Right atrium auricular region (tissue), 2 donors: ENCODE data around the gene GNAZ. TPM values are rescaled to one million over a fixed set of nuclear protein-coding genes. Genes with fewer than 3 reads are reported as not detected.

Experiments used
- DNase-seq: peaks from one replicate; pipeline ENCODE4 v3.0.0-alpha.2; 2019; ENCODE audit warnings: low spot score
- H3K27ac ChIP-seq, 2 donors: fragments of 200-600 bp; sonication (generic); 1 replicate in 1 of 2; 2 replicates in 1 of 2; pipeline ENCODE4 v1.5.1; 2016 to 2019
- H3K27me3 ChIP-seq, 2 donors: fragments of 200-600 bp; sonication (generic); one replicate each; pipeline versions ENCODE4 v1.5.1 to v1.6.0; 2017 to 2019
- H3K36me3 ChIP-seq: fragments of 200-600 bp; sonication (generic); one replicate; pipeline ENCODE4 v1.5.1; 2016
- H3K4me1 ChIP-seq, 2 donors: fragments of 200-600 bp; sonication (generic); one replicate each; pipeline versions ENCODE4 v1.5.1 to v1.6.0; 2017 to 2019
- H3K4me3 ChIP-seq, 2 donors: fragments of 200-600 bp; sonication (generic); 1 replicate in 1 of 2; 2 replicates in 1 of 2; pipeline ENCODE4 v1.5.1; 2017 to 2019; ENCODE audit warnings: mild to moderate bottlenecking in 1 of 2, moderate library complexity in 1 of 2
- H3K9me3 ChIP-seq, 2 donors: fragments of 200-600 bp; sonication (generic); one replicate each; pipeline ENCODE4 v1.5.1; 2019
- total RNA-seq, 2 donors: library from RNA; depleted of rRNA; stranded (reverse); fragments of >200 nt; gene quantifications; one replicate each; pipeline ENCODE4 v1.1.0, GENCODE V29; 2016
- TF ChIP-seq, protein P1 (sequence below), 2 donors: fragments of 200-600 bp; sonication (generic); IDR thresholded peaks; one replicate each; pipeline ENCODE4 v1.5.1; 2019; ENCODE audit warnings: antibody characterized with exemption in 2 of 2

The GNAZ gene
- total RNA-seq, 2 donors from 2014 or later = 1.9 to 3.2 TPM

DNA sequence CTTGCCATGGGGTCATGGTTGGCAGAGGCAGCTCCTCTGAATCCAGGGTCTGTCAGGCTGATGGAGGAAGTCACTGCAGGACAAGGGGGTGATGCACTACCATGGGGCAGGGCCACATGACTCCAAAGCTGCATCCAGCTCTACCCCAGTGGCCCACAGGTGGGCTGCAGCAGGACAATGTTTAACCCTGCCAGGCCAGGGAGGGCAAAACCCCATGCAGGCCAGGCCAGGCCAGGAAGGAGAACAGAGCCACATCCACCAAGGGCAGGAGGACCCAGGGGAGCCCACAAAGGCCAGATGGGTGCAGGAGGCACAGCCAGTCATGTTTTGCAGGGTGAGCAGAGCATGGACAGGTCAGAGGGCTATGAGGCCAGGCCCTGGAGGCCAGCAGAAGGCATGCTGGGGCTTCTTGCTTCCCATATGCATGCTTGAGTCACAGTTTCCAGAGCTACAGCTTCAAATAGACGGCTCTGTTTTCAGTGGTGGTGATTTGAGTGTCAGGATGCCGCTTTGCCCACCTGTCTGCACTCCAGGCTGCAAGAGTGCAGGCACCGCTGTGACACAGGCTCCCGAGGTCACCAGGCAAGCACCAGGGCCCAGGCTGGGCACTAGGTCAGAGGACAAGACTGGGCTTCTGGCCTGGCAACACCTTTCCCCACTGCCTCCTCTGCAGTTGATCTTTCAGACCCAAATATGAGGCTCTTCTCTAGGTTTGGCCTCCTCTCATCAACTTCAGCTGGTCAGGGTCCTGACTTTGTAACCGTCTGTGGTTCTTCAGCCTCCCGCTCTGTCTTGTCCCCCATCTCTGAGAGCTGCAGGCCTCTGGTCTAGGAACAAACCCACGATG, 48.6 kb downstream of the GNAZ start:
- TF ChIP-seq, protein P1, sequence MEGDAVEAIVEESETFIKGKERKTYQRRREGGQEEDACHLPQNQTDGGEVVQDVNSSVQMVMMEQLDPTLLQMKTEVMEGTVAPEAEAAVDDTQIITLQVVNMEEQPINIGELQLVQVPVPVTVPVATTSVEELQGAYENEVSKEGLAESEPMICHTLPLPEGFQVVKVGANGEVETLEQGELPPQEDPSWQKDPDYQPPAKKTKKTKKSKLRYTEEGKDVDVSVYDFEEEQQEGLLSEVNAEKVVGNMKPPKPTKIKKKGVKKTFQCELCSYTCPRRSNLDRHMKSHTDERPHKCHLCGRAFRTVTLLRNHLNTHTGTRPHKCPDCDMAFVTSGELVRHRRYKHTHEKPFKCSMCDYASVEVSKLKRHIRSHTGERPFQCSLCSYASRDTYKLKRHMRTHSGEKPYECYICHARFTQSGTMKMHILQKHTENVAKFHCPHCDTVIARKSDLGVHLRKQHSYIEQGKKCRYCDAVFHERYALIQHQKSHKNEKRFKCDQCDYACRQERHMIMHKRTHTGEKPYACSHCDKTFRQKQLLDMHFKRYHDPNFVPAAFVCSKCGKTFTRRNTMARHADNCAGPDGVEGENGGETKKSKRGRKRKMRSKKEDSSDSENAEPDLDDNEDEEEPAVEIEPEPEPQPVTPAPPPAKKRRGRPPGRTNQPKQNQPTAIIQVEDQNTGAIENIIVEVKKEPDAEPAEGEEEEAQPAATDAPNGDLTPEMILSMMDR (IDR thresholded peaks at IDR 0.05) = no peak
- Histone ChIP-seq H3K9me3 (no peaks in the 10 kb centered on the region), H3K27me3 (no peaks in the 10 kb centered on the region), H3K27ac (no peak overlapping the region), H3K36me3 (no peaks in the 10 kb centered on the region), H3K4me1 (no peaks in the 10 kb centered on the region), H3K4me3 (no peak overlapping the region)
- no peak for DNase-seq

- H3K9me3 ChIP-seq = no peaks in the 10 kb centered on the region
- H3K36me3 ChIP-seq = no peaks in the 10 kb centered on the region
- H3K27ac ChIP-seq = no peak overlapping the region
- H3K27me3 ChIP-seq = no peaks in the 10 kb centered on the region
- TF ChIP-seq, protein P1 (IDR thresholded peaks at IDR 0.05) = no peak
- no peak overlapping the region for H3K4me3 ChIP-seq
- no peaks in the 10 kb centered on the region for H3K4me1 ChIP-seq
- DNase-seq = no peak
These were observed 49.4 kb downstream of the GNAZ start for GRCh38 chr22:23119494-23120414.

DNA sequence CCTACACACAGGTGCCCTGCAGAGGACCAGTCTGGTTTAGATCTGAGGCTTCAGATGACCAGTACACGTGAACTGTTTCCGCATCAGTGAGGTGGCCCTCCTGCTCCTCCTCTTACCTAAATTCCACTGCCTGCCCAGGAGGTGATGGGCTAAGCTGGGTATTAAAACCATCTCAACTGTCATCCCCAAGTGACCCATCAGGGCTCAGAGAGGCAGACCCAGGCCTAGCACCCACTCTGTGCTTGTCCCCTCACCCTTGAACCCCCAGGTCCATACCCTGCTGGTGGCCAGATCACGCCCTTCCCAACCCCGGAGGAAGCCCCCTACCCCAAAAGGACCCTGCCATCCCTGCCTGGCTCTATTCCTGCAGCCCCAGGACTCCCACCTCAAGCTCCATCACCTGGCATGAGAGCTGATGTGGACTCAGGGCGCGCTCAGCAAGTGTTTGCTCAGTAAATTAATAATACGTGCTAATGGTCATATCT, 50.1 kb downstream of the GNAZ start:
- Histone ChIP-seq H3K4me1 (no peaks in the 10 kb centered on the region), H3K36me3 (no peaks in the 10 kb centered on the region), H3K9me3 (no peaks in the 10 kb centered on the region), H3K27me3 (no peaks in the 10 kb centered on the region), H3K27ac (no peak overlapping the region), H3K4me3 (no peak overlapping the region)
- TF ChIP-seq, protein P1 (IDR thresholded peaks at IDR 0.05) = no peak
- no peak for DNase-seq

DNA sequence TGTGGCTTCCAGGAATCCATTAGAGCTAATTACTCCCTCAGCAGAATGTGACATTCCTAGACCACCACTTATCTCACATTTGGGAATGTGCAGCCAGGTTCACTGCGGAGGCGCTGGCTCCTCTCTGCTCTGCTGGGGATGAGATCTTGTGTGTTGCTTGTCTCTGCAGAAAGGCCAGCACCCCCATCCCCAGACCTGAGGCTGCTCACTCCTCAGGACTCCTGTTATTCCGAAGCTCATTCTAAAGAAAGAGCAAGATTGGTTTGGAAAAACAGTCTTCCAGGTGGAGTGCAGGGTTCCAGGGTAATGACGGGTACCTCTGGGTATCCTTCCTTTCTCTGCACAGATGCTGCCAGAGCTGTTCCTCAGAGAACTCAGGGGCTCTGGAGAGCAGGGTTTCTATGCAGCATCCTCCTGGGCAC, 50.7 kb downstream of the GNAZ start:
- TF ChIP-seq, protein P1 (IDR thresholded peaks at IDR 0.05) = no peak
- Histone ChIP-seq H3K4me3 (no peak overlapping the region), H3K36me3 (no peaks in the 10 kb centered on the region), H3K9me3 (no peaks in the 10 kb centered on the region), H3K27ac (no peak overlapping the region), H3K27me3 (no peaks in the 10 kb centered on the region), H3K4me1 (no peaks in the 10 kb centered on the region)
- DNase-seq = no peak

DNA sequence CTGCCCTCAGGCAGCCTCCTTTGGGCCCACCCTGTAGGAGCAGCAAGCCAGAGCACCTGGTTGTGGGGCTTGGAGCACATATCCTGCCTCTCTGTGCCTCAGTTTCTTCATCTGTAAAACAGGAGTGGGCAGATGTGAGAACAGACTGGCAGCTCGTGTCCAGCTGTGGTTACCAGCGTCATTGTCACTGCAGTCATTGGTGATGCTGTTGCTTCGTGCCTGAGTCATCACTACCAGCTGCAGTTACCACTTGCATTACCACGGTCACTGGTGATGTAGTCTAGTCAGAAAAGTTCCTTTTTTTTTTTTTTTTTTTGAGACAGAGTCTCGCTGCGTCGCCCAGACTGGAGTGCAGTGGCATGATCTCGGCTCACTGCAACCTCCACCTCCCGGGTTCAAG, 51.1 kb downstream of the GNAZ start:
- H3K27me3 ChIP-seq = no peaks in the 10 kb centered on the region
- H3K4me1 ChIP-seq = no peaks in the 10 kb centered on the region
- no peak overlapping the region for H3K27ac ChIP-seq
- no peaks in the 10 kb centered on the region for H3K9me3 ChIP-seq
- H3K4me3 ChIP-seq = no peak overlapping the region
- no peak for DNase-seq
- TF ChIP-seq, protein P1 (IDR thresholded peaks at IDR 0.05) = no peak
- no peaks in the 10 kb centered on the region for H3K36me3 ChIP-seq
